ENCODE measurements around the gene PHACTR4.

- TF ChIP-seq CTCF (IDR thresholded peaks at IDR 0.05) (no peak), POLR2AphosphoS5 (IDR thresholded peaks at IDR 0.05) (no peak)
These were observed 80.4 kb downstream of the PHACTR4 start for GRCh38 chr1:28449904-28450303.

Data from gastroesophageal sphincter (tissue), 3 donors.